GM21367 (cell line): ENCODE data around the gene CAMTA1.

Source experiments
- ATAC-seq: cut with Tn5 transposase; IDR thresholded peaks from one replicate; pipeline ENCODE4 v1.9.1; 2021; ENCODE audit not compliant: unreplicated experiment

The CAMTA1 gene

GRCh38 chr1:7236844-7237515 is 451.7 kb downstream of the CAMTA1 start:
- no peak for ATAC-seq

GRCh38 chr1:7247158-7247557 is 461.9 kb downstream of the CAMTA1 start:
- no peak for ATAC-seq

GRCh38 chr1:7247791-7248548 is 462.7 kb downstream of the CAMTA1 start:
- ATAC-seq: no peak

GRCh38 chr1:7248549-7249199 is 463.4 kb downstream of the CAMTA1 start:
- ATAC-seq: no peak

GRCh38 chr1:7249516-7249915 is 464.3 kb downstream of the CAMTA1 start:
- ATAC-seq: no peak

GRCh38 chr1:7250176-7250575 is 464.9 kb downstream of the CAMTA1 start:
- ATAC-seq: no peak

GRCh38 chr1:7250597-7251453 is 465.6 kb downstream of the CAMTA1 start:
- no peak for ATAC-seq

GRCh38 chr1:7251454-7251800 is 466.2 kb downstream of the CAMTA1 start:
- ATAC-seq: no peak

- ATAC-seq: no peak
Measured at GRCh38 chr1:7252411-7253117, 467.3 kb downstream of the CAMTA1 start.

GRCh38 chr1:7253118-7253480 is 467.8 kb downstream of the CAMTA1 start:
- no peak for ATAC-seq

- no peak for ATAC-seq
Measured at GRCh38 chr1:7253988-7254587, 468.8 kb downstream of the CAMTA1 start.

GRCh38 chr1:7255303-7256058 is 470.2 kb downstream of the CAMTA1 start:
- no peak for ATAC-seq

- no peak for ATAC-seq
Measured at GRCh38 chr1:7256526-7256925, 471.3 kb downstream of the CAMTA1 start.

- no peak for ATAC-seq
Measured at GRCh38 chr1:7257225-7257624, 472.0 kb downstream of the CAMTA1 start.

- ATAC-seq: no peak
Measured at GRCh38 chr1:7258589-7259135, 473.4 kb downstream of the CAMTA1 start.

GRCh38 chr1:7259955-7260354 is 474.7 kb downstream of the CAMTA1 start:
- no peak for ATAC-seq

- no peak for ATAC-seq
Measured at GRCh38 chr1:7261490-7261889, 476.2 kb downstream of the CAMTA1 start.

- ATAC-seq: no peak
Measured at GRCh38 chr1:7262611-7263010, 477.4 kb downstream of the CAMTA1 start.
